Effector memory CD8-positive, alpha-beta T cell (primary cell): ENCODE measurements around the gene ARID5B.
"Not testable (repeated sequence)": the region's sequence is repeated elsewhere in the genome, so short reads cannot be mapped to it uniquely, and the experiment has no call there.

Experiments used
- ATAC-seq: fragments of 150-1000 bp; cut with Tn5 transposase; replicated peaks from 2 replicates; pipeline ENCODE4 v1.10.0; 2021; ENCODE audit warnings: mild to moderate bottlenecking, moderate library complexity
- DNase-seq, 3 experiments: peaks; one replicate each; pipeline ENCODE4 v3.0.0; 2021
- H3K27ac Mint-ChIP-seq, 2 donors: one replicate each; pipeline ENCODE4 v1.8.0; 2022; ENCODE audit warnings: mild to moderate bottlenecking in 2 of 2, mixed read lengths in 2 of 2, moderate library complexity in 2 of 2
- H3K27me3 Mint-ChIP-seq, 2 donors: one replicate each; pipeline ENCODE4 v1.8.0; 2022; ENCODE audit warnings: mixed read lengths in 2 of 2
- H3K36me3 Mint-ChIP-seq: one replicate; pipeline ENCODE4 v1.8.0; 2022; ENCODE audit warnings: mild to moderate bottlenecking, moderate library complexity, mixed read lengths; ENCODE audit not compliant: insufficient read depth
- H3K4me1 Mint-ChIP-seq, 2 donors: one replicate each; pipeline ENCODE4 v1.8.0; 2022; ENCODE audit warnings: low read depth in 2 of 2, mixed read lengths in 2 of 2
- H3K4me3 Mint-ChIP-seq, 2 donors: one replicate each; pipeline ENCODE4 v1.8.0; 2022; ENCODE audit warnings: mild to moderate bottlenecking in 2 of 2, mixed read lengths in 2 of 2, moderate library complexity in 2 of 2
- H3K9me3 Mint-ChIP-seq, 2 donors: one replicate each; pipeline ENCODE4 v1.8.0; 2022; ENCODE audit warnings: mixed read lengths in 2 of 2

The ARID5B gene

DNA sequence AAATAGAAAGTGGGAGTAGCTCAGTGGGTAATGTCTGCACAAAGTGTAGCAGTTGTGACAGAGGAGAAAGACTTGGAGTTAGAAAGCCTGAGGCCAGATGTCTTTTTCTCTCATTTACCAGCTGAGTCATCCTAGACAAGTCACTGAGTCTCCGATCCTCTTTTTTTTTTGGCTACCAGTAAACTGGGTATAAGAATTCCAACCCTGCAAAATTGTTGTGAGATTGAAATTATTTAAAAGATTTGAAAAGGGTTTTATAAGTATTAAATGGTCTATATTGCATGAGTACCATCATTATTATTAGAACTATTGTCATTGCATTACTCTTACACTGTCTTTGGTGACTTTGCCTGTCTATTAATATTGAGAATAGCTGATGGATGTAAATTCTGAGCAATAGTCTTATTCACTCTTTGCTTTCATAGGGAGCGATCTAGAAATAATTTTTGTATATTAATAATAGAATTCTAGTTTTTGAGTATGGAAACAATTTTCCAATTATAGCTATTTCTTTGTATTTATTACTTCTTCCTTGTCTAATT lies 74.0 kb downstream of the ARID5B start:
- Mint-ChIP-seq H3K4me1 (peaks cover 4 to 23% of the 10 kb centered on the region in 2 donors), H3K4me3 (no peak overlapping the region), H3K27ac (no peak overlapping the region), H3K27me3 (no peaks in the 10 kb centered on the region), H3K9me3 (no peaks in the 10 kb centered on the region), H3K36me3 (no peaks in the 10 kb centered on the region)
- ATAC-seq = no peak
- DNase-seq = no peak

DNA sequence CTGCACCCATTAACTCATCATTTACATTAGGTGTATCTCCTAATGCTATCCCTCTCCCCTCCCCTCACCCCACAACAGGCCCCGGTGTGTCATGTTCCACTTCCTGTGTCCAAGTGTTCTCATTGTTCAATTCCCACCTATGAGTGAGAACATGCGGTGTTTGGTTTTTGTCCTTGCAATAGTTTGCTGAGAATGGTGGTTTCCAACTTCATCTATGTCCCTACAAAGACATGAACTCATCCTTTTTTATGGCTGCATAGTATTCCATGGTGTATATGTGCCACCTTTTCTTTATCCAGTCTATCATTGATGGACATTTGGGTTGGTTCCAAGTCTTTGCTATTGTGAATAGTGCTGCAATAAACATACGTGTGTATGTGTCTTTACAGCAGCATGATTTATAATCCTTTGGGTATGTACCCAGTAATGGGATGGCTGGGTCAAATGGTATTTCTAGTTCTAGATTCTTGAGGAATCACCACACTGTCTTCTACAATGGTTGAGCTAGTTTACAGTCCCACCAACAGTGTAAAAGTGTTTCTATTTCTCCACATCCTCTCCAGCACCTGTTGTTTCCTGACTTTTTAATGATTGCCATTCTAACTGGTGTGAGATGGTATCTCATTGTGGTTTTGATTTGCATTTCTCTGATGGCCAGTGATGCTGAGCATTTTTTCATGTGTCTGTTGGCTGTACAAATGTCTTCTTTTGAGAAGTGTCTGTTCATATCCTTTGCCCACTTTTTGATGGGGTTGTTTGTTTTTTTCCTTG lies 75.6 kb downstream of the ARID5B start:
- Mint-ChIP-seq H3K27ac (peak overlapping the region in 1 of 2 donors; percentile 10), H3K4me1 (peaks cover 4 to 19% of the 10 kb centered on the region in 2 donors)
- H3K36me3 Mint-ChIP-seq, H3K9me3 Mint-ChIP-seq, ATAC-seq, DNase-seq, H3K4me3 Mint-ChIP-seq, H3K27me3 Mint-ChIP-seq: not testable (repeated sequence)

DNA sequence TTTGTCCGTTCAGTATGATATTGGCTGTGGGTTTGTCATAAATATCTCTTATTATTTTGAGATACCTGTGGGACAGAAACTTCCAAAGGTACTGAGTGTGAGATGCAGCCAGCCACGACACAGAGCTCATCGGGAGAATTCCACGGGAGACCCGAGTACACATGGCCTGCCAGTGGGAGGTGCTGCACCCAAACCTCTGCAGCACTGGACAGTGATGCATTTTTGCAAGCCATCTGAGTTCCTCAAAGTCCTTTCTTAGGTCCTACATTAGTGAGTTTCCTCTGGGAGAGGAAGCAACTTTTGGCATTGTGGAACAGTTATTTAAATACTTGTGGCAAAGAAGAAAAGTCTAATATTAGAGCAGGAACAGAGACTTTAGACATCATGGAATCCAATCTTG lies 77.5 kb downstream of the ARID5B start:
- H3K36me3 Mint-ChIP-seq = no peaks in the 10 kb centered on the region
- DNase-seq (no peak), ATAC-seq (no peak)
- peaks cover 1 to 13% of the 10 kb centered on the region in 2 donors for H3K4me1 Mint-ChIP-seq
- peak overlapping the region in 1 of 2 donors; percentile 10 for H3K4me3 Mint-ChIP-seq
- no peak overlapping the region for H3K27ac Mint-ChIP-seq
- no peaks in the 10 kb centered on the region for H3K9me3 Mint-ChIP-seq
- H3K27me3 Mint-ChIP-seq = no peaks in the 10 kb centered on the region

DNA sequence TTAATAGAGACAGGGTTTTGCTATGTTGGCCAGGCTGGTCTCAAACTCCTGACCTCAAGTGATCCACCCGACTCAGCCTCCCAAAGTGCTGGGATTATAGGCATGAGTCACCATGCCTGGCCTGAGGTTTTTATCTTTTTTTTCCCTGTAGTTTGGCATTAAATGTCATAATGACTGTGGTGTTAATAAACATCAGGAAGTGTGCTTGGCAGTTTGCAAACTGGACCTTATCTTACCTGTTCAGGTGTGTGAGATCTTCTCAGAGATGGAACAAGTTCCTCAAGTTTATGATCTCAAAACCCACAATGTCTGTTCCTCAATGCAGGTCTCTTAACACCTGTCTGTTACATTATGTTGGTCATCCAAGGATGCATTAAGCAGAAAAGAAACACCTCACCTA lies 80.0 kb downstream of the ARID5B start:
- H3K27me3 Mint-ChIP-seq = no peaks in the 10 kb centered on the region
- ATAC-seq = no peak
- H3K9me3 Mint-ChIP-seq = no peaks in the 10 kb centered on the region
- H3K4me1 Mint-ChIP-seq = peaks cover 10 to 23% of the 10 kb centered on the region in 2 donors
- no peak for DNase-seq
- no peak overlapping the region for H3K4me3 Mint-ChIP-seq
- H3K27ac Mint-ChIP-seq = peak overlapping the region in 1 of 2 donors; percentile 20
- H3K36me3 Mint-ChIP-seq = peaks cover 3% of the 10 kb centered on the region

DNA sequence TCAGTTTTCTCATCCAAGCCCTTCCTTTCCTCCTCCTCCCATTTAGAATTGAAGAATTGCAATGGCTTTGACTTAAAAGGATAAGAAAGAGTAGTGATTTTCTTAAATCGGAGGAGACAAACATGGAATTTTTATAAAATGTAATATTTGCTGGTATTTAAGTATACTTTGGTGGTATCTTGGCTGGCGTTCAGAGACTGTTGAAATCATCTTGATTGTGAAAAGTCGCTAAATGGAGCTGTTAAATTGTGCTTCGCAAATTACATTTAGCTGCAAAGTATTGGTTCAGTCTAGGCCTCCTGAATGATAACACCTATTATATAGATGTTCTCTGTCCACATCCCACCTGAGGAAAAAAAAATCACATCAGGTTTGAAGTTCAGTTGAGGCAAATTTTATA lies 81.8 kb downstream of the ARID5B start:
- Mint-ChIP-seq H3K4me1 (peaks cover 22 to 38% of the 10 kb centered on the region in 2 donors), H3K36me3 (peaks cover 3% of the 10 kb centered on the region), H3K27me3 (no peaks in the 10 kb centered on the region), H3K9me3 (no peaks in the 10 kb centered on the region), H3K27ac (no peak overlapping the region), H3K4me3 (no peak overlapping the region)
- DNase-seq = no peak
- ATAC-seq = no peak

DNA sequence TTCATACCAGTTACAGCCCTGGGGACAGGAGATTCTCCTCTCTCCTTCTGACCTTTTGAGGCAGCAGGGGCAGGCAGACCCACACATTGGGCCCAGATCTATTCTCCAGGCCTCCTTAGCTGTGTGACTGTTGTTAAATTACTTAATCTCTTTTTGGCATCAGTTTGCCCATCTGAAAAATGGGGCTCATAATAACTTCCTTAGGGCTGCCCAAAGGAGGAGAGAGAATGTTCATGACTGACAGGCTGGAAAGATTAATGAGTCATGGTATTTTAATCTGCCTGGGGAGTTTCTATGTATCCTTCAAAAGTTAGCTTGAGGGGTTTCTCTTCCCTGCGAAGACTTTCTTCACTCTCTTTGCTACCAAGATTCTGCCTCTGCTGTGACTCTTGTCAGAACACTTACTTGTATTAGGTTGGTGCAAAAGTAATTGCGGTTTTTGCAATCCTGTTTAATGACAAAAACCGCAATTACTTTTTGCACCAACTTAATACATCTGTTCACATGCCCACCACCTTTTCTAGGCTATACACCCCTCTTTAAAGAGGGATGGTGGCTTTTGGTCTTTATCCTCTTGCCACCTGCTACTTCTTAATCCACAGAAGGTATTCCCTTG lies 83.4 kb downstream of the ARID5B start:
- H3K9me3 Mint-ChIP-seq = no peaks in the 10 kb centered on the region
- no peak for ATAC-seq
- peaks cover 22 to 34% of the 10 kb centered on the region in 2 donors for H3K4me1 Mint-ChIP-seq
- peaks cover 3% of the 10 kb centered on the region for H3K36me3 Mint-ChIP-seq
- no peak for DNase-seq
- no peaks in the 10 kb centered on the region for H3K27me3 Mint-ChIP-seq
- no peak overlapping the region for H3K4me3 Mint-ChIP-seq
- peak overlapping the region in 1 of 2 donors; percentile 94 for H3K27ac Mint-ChIP-seq

DNA sequence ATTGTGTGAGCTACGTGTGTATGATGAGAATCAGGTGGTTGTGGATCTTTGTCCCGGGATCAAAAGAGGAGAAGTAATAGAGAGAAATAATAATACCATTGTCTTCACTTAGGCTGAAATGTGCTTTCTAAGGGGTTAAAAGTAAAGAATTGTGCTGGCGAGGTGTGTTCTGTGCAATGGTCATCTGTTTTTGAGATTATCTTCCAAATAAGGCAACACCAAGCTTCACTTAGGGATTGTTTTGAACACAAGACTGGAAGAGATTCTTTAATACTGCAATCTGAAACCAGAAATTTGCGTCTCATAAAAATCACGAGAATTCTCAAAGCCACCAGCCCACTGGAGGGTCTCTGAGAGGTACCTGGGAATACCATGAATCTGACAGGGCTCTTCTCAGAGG lies 84.2 kb downstream of the ARID5B start:
- DNase-seq (no peak), ATAC-seq (no peak)
- Mint-ChIP-seq H3K36me3 (peaks cover 3% of the 10 kb centered on the region), H3K27me3 (no peaks in the 10 kb centered on the region), H3K27ac (peak overlapping the region in 1 of 2 donors; percentile 94), H3K4me1 (peaks cover 22 to 36% of the 10 kb centered on the region in 2 donors), H3K4me3 (no peak overlapping the region), H3K9me3 (no peaks in the 10 kb centered on the region)

DNA sequence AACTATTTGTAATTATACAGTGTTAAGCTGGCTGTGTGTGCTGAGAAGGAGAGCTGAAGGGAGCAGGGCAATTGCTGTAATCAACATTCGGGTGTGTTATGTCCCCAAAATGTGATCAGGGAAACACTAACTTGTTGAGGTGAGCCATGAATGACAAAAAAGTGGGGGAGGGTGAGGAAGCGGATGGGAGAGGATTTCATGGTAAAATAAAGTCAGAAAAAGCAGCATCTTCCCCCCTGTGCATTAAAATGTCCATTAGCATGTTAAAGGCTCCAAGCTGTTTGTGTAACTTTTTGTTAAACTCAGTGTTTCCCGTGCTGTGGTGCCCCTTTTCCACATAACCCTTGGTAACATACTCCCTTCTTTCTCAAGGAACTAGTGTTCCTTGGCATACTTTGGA lies 84.9 kb downstream of the ARID5B start:
- Mint-ChIP-seq H3K36me3 (peaks cover 3% of the 10 kb centered on the region), H3K4me1 (peaks cover 24 to 41% of the 10 kb centered on the region in 2 donors), H3K27me3 (no peaks in the 10 kb centered on the region), H3K9me3 (no peaks in the 10 kb centered on the region), H3K27ac (peak overlapping the region; percentile 80 to 94), H3K4me3 (no peak overlapping the region)
- ATAC-seq (no peak), DNase-seq (no peak)

DNA sequence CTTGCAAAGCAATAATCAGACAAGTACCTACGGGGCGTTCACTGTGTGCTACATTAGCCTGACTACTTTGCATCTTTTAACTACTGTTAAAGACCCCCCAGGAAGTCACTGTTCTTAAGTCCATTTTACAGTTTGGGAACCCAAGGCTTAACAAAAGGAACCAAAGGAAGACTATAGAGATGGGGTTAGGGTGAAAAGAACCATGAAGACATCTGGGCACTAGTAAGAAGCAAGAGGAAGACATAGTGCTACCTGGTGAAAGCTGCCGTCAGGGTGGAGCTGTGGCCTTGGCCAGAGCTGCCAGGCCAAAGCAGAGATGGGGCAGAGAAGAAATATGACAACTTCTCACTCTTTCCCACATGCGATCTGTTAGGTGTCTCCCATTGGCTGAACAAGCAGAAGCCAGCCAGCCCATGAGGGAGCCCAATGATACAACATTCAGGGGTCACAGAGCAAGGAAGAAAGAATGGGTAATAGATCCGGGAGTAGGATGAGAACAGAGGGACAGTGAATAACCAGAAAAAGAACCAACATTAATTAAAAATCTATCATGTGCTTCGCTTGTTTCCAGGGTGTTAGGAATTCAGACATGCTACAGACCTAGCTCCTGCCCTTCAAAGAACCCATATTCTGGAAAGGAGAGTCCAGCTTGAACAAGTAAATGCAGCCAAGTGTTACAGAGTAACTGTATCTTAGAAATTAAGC lies 85.4 kb downstream of the ARID5B start:
- peaks cover 3% of the 10 kb centered on the region for H3K36me3 Mint-ChIP-seq
- no peak for ATAC-seq
- peaks cover 26 to 44% of the 10 kb centered on the region in 2 donors for H3K4me1 Mint-ChIP-seq
- no peak for DNase-seq
- no peaks in the 10 kb centered on the region for H3K9me3 Mint-ChIP-seq
- peak overlapping the region; percentile 46 to 66 for H3K4me3 Mint-ChIP-seq
- H3K27me3 Mint-ChIP-seq = no peaks in the 10 kb centered on the region
- peak overlapping the region; percentile 80 to 94 for H3K27ac Mint-ChIP-seq

DNA sequence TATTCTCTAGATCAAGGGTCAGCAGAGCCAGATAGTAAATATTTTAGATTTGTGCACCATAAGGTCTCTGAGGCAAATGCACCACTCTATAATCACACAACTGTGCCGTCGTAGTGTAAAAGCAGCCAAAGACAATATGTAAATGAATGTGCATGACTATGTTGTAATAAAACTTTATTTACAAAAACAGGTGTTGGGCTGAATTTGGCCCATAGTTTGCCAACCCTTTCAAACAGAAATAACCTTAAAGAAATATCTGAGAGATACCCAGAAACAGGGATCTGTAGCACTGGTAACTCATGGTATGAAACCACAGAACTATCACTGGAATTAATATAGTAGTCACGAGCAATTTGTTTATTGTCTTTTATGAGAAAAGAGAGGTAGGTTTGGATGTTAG lies 86.0 kb downstream of the ARID5B start:
- H3K36me3 Mint-ChIP-seq = peaks cover 4% of the 10 kb centered on the region
- DNase-seq (no peak), ATAC-seq (no peak)
- no peaks in the 10 kb centered on the region for H3K27me3 Mint-ChIP-seq
- peak overlapping the region; percentile 80 to 94 for H3K27ac Mint-ChIP-seq
- H3K9me3 Mint-ChIP-seq = no peaks in the 10 kb centered on the region
- H3K4me3 Mint-ChIP-seq = peak overlapping the region; percentile 60 to 66
- H3K4me1 Mint-ChIP-seq = peaks cover 31 to 50% of the 10 kb centered on the region in 2 donors

DNA sequence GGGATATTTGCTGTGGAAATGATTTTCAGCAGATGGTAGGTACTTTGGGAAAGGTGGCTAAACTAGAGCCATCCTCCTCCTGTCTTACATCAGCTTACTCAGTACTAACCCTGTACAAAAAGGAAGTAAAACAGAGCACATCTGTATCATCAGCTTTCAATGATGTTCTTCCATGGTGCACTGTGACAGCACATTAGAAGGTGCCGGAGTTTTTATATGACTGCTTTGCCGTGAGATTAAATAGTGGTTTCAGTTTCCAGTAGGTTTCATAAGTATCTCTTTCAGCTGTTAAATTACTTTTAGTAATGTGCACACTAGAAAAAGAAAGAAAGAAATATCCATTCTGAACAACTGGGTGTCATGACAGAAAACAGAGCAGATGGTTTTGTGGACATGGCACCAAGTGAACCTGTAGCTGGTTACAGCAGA lies 86.5 kb downstream of the ARID5B start:
- H3K4me1 Mint-ChIP-seq = peaks cover 32 to 53% of the 10 kb centered on the region in 2 donors
- H3K27ac Mint-ChIP-seq = peak overlapping the region; percentile 80 to 94
- peak overlapping the region; percentile 60 to 66 for H3K4me3 Mint-ChIP-seq
- DNase-seq (peak in 1 of 3 experiments; percentile 26), ATAC-seq (peak; percentile 61)
- peaks cover 9% of the 10 kb centered on the region for H3K36me3 Mint-ChIP-seq
- no peaks in the 10 kb centered on the region for H3K9me3 Mint-ChIP-seq
- no peaks in the 10 kb centered on the region for H3K27me3 Mint-ChIP-seq

DNA sequence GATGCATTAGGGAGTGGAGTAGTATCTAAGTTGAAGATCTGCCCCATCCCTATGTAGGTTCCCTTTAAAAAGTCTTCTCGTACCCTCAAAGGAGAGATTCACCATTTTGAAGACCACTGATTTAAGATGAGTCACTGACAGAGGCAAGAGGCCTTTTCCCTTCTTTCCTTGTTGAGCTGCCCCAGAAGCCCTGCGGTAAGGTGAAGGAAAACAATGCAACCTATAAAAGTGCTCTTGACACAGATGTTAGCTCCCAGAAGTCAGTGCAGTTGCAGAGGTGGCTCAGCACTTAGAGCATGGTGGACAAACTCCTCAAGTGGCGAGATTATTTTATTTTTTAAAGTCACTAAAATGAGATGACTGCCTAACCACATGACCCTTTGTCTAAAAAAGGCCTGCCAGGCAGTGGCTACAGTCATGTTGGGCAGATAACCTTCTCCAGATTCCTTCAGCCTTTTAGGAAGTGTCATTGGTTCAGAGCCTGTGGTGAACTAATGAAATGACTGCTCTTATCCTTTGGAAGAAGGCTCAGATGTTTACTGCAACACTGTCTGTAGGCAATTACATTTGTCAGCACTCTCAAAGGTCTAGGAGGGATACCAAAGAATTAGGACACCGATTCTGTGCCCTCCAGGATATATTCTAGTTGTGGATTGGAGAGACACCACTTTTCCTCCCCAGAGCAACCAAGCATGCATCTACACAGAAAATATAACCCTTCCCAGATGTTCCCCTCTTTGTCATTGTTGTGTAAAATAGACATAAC lies 88.7 kb downstream of the ARID5B start:
- ATAC-seq (no peak), DNase-seq (no peak)
- Mint-ChIP-seq H3K27ac (no peak overlapping the region), H3K27me3 (no peaks in the 10 kb centered on the region), H3K9me3 (no peaks in the 10 kb centered on the region), H3K36me3 (peaks cover 17% of the 10 kb centered on the region), H3K4me1 (peaks cover 34 to 62% of the 10 kb centered on the region in 2 donors), H3K4me3 (no peak overlapping the region)

DNA sequence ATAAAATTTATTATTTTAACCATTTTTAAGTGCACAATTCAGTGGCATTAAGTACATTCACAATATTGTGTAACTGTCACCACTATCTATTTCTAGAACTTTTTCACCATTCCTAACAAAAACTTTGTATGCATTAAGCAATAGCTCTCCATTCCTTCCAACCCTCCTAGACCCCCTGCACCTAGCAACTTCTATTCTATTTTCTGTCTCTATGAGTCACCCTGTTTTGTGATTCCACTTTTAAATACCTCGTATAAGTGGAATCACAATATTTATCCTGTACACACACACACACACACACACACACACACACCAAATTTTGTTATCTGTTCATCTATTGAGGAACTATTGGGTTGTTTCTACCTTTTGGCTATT lies 89.2 kb downstream of the ARID5B start:
- Mint-ChIP-seq H3K27ac (peak overlapping the region in 1 of 2 donors; percentile 93), H3K9me3 (no peaks in the 10 kb centered on the region), H3K4me3 (no peak overlapping the region), H3K36me3 (peaks cover 17% of the 10 kb centered on the region), H3K27me3 (no peaks in the 10 kb centered on the region), H3K4me1 (peaks cover 30 to 57% of the 10 kb centered on the region in 2 donors)
- ATAC-seq (no peak), DNase-seq (no peak)
